ENCODE data around the gene ZC3H12A. TPM values are rescaled to one million over a fixed set of nuclear protein-coding genes. Genes with fewer than 3 reads are reported as not detected.

ZC3H12A gene
- polyA plus RNA-seq, 3 donors: 5.2 to 155 (median 5.8) TPM

GRCh38 chr1:37448691-37449417 lies 25.5 kb upstream of the ZC3H12A start:
- no peaks in the 10 kb centered on the region for H3K36me3 Mint-ChIP-seq
- no peak overlapping the region for H3K4me3 Mint-ChIP-seq
- peaks cover 13% of the 10 kb centered on the region for H3K4me1 Mint-ChIP-seq
- Histone ChIP-seq H3K9me3 (replicated peaks in 1 of 2; ENCODE audit: control insufficient read depth in 1 of 2, insufficient read depth in 1 of 2, low read length in 2 of 2) (no peaks in the 10 kb centered on the region), H3K27ac (ENCODE audit: low read depth in 1 of 2, low read length in 2 of 2) (no peak overlapping the region), H4K20me1 (ENCODE audit: insufficient read depth, low read length) (no peaks in the 10 kb centered on the region), H2AFZ (ENCODE audit: insufficient read depth, low read depth, low read length, poor library complexity, severe bottlenecking) (no peak overlapping the region), H3K36me3 (replicated peaks in 1 of 2; ENCODE audit: control insufficient read depth in 1 of 2, insufficient read depth in 2 of 2, low read length in 2 of 2) (no peaks in the 10 kb centered on the region), H3K79me2 (ENCODE audit: insufficient read depth, low read length) (no peaks in the 10 kb centered on the region), H3K9ac (ENCODE audit: insufficient read depth, low read length, poor library complexity, severe bottlenecking) (no peak overlapping the region), H3K4me2 (replicated peaks; ENCODE audit: extremely low read depth, low read length, poor library complexity, severe bottlenecking) (no peak overlapping the region), H3K4me3 (replicated peaks in 1 of 3; ENCODE audit: low read depth in 2 of 3, low read length in 3 of 3) (no peak overlapping the region), H3K27me3 (ENCODE audit: control insufficient read depth in 2 of 2, insufficient read depth in 2 of 2, low read length in 2 of 2) (peaks cover 0 to 4% of the 10 kb centered on the region in 2 donors), H3K4me1 (ENCODE audit: control insufficient read depth in 1 of 2, insufficient read depth in 2 of 2, low read length in 2 of 2) (peaks cover 11 to 23% of the 10 kb centered on the region in 2 donors)
- WGBS (ENCODE audit: insufficient coverage): 75% methylated on average over 6 of the region's 15 CpGs
- intact Hi-C loops (cut with micrococcal nuclease): no loop called here
- DNase-seq: peak in 1 of 3 donors; percentile 11
- peak overlapping the region in 2 of 7 donors; percentile 7 to 46 for H3K27ac Mint-ChIP-seq
- TF ChIP-seq CTCF (IDR thresholded peaks at IDR 0.05): no peak
- H3K27me3 Mint-ChIP-seq (ENCODE audit: low read depth in 3 of 3): peaks cover 5% of the 10 kb centered on the region in 3 donors
- no peaks in the 10 kb centered on the region for H3K9me3 Mint-ChIP-seq

DNA sequence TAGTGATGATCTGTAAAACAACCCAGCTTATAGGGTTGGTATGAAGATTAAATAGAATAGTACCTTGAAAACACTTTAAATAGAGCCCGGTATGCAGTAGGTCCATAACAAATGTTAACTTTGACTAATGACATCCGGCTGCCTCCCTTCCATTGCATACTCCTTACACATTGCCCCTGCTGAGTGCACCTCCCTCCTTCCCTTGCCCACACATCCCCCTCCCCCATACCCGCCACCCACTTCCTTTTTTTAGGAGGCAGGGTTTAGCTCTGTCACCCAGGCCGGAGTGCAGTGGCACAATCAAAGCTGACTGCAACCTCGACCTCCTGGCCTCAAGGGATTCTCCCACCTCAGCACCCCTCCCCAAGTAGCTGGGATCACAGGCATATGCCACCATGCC lies 24.4 kb upstream of the ZC3H12A start:
- H2AFZ ChIP-seq (ENCODE audit: insufficient read depth, low read depth, low read length, poor library complexity, severe bottlenecking): peak overlapping the region; percentile 12
- H3K27me3 ChIP-seq (ENCODE audit: control insufficient read depth in 2 of 2, insufficient read depth in 2 of 2, low read length in 2 of 2): peaks cover 0 to 4% of the 10 kb centered on the region in 2 donors
- Mint-ChIP-seq H3K27ac (peak overlapping the region in 6 of 7 donors; percentile 50 to 91 (median 80)), H3K4me1 (peaks cover 18% of the 10 kb centered on the region), H3K36me3 (no peaks in the 10 kb centered on the region), H3K27me3 (ENCODE audit: low read depth in 3 of 3) (peaks cover 3 to 5% (median 4%) of the 10 kb centered on the region in 3 donors), H3K9me3 (no peaks in the 10 kb centered on the region), H3K4me3 (peak overlapping the region in 1 of 2 donors; percentile 53)
- no peaks in the 10 kb centered on the region for H4K20me1 ChIP-seq (ENCODE audit: insufficient read depth, low read length)
- H3K36me3 ChIP-seq (replicated peaks in 1 of 2; ENCODE audit: control insufficient read depth in 1 of 2, insufficient read depth in 2 of 2, low read length in 2 of 2): no peaks in the 10 kb centered on the region
- peak; percentile 69 to 83 (median 81) for DNase-seq
- H3K9me3 ChIP-seq (replicated peaks in 1 of 2; ENCODE audit: control insufficient read depth in 1 of 2, insufficient read depth in 1 of 2, low read length in 2 of 2): no peaks in the 10 kb centered on the region
- no peak overlapping the region for H3K27ac ChIP-seq (ENCODE audit: low read depth in 1 of 2, low read length in 2 of 2)
- intact Hi-C loops (cut with micrococcal nuclease): loop anchor here in 1 of 2 donors (5.0 to 10.0 kb wide), 2 partner anchors 37 to 235 kb away; no protein-coding TSS in a partner anchor
- H3K4me1 ChIP-seq (ENCODE audit: control insufficient read depth in 1 of 2, insufficient read depth in 2 of 2, low read length in 2 of 2): peaks cover 16 to 28% of the 10 kb centered on the region in 2 donors
- no peak overlapping the region for H3K9ac ChIP-seq (ENCODE audit: insufficient read depth, low read length, poor library complexity, severe bottlenecking)
- H3K4me2 ChIP-seq (replicated peaks; ENCODE audit: extremely low read depth, low read length, poor library complexity, severe bottlenecking): peak overlapping the region; percentile 20
- no peak overlapping the region for H3K4me3 ChIP-seq (replicated peaks in 1 of 3; ENCODE audit: low read depth in 2 of 3, low read length in 3 of 3)
- 0% methylated on average over 3 of the region's 5 CpGs for WGBS (ENCODE audit: insufficient coverage)
- TF ChIP-seq CTCF (IDR thresholded peaks at IDR 0.05): no peak
- no peaks in the 10 kb centered on the region for H3K79me2 ChIP-seq (ENCODE audit: insufficient read depth, low read length)

Data from CD14-positive monocyte (primary cell).